Medulla oblongata (tissue), 1 donor: ENCODE measurements around the gene YPEL5.
A peak's percentile ranks its signal among the peaks of the same experiment; 100 is the strongest.

Experiments used
- DNase-seq: peaks from one replicate; pipeline ENCODE4 v3.0.0-alpha.2; 2015; ENCODE audit errors: extremely low spot score

Gene YPEL5

GRCh38 chr2:30205456-30205855, 58.6 kb downstream of the YPEL5 start:
- no peak for DNase-seq

GRCh38 chr2:30206461-30207430, 59.9 kb downstream of the YPEL5 start:
- DNase-seq, result no peak

GRCh38 chr2:30208453-30208852, 61.6 kb downstream of the YPEL5 start:
- peak; percentile 83 for DNase-seq

GRCh38 chr2:30209227-30209626, 62.4 kb downstream of the YPEL5 start:
- DNase-seq, result no peak
